K562 (cell line): ENCODE results near the gene NAA80. TPM values are rescaled to one million over a fixed set of nuclear protein-coding genes. Genes with fewer than 3 reads are reported as not detected.

Experiments
- ADNP ChIP-seq: fragments of 200-800 bp; sonication (Bioruptor generic); IDR thresholded peaks from 2 replicates; pipeline ENCODE4 v1.6.1; 2016; ENCODE audit warnings: missing genetic modification characterization, missing compliant biosample characterization
- BRCA1 ChIP-seq, 2 experiments: fragments of 450-650 bp in 1 of 2; sonication (generic) in 1 of 2; formaldehyde crosslinking in 1 of 2; IDR thresholded peaks; 2 replicates each; pipeline versions ENCODE4 v1.5.0 to v1.6.1; 2017 to 2020; ENCODE audit warnings: mild to moderate bottlenecking in 1 of 2, missing genetic modification reagents in 1 of 2
- CREM ChIP-seq: IDR thresholded peaks from 2 replicates; pipeline ENCODE4 v1.6.1; 2014; ENCODE audit warnings: antibody characterized with exemption, low read depth
- FOSL1 ChIP-seq: fragments of 200-800 bp; sonication (Bioruptor generic); conservative IDR thresholded peaks from 2 replicates; pipeline ENCODE4 v1.6.1; 2016; ENCODE audit warnings: missing genetic modification characterization, missing compliant biosample characterization
- HCFC1 ChIP-seq: IDR thresholded peaks from 2 replicates; pipeline ENCODE4 v1.6.1; 2012; ENCODE audit warnings: low read depth, low read length, improper control_type of control experiment
- HDAC3 ChIP-seq: fragments of 450-650 bp; IDR thresholded peaks from 2 replicates; pipeline ENCODE4 v1.6.1; 2018; ENCODE audit warnings: borderline replicate concordance, mild to moderate bottlenecking, moderate library complexity; ENCODE audit not compliant: partially characterized antibody
- HSF4 ChIP-seq: fragments of 250-450 bp; sonication (Bioruptor Pico); IDR thresholded peaks from 2 replicates; pipeline ENCODE4 v2.1.2; 2022; ENCODE audit warnings: mild to moderate bottlenecking, moderate library complexity, borderline replicate concordance
- MAFG ChIP-seq: fragments of 450-650 bp; conservative IDR thresholded peaks from 2 replicates; pipeline ENCODE4 v1.6.1; 2016; ENCODE audit warnings: missing genetic modification characterization, missing compliant biosample characterization
- MTF1 ChIP-seq: fragments of 250-450 bp; sonication (Bioruptor Pico); IDR thresholded peaks from 2 replicates; pipeline ENCODE4 v1.9.0; 2021; ENCODE audit warnings: moderate library complexity, mild to moderate bottlenecking, inconsistent platforms, borderline replicate concordance
- NONO ChIP-seq, 2 experiments: fragments of 200-400 bp in 1 of 2; fragments of 450-650 bp in 1 of 2; formaldehyde crosslinking in 1 of 2; IDR thresholded peaks; 2 replicates each; pipeline ENCODE4 v1.6.1; 2017; ENCODE audit warnings: low read depth in 2 of 2, mild to moderate bottlenecking in 2 of 2, moderate library complexity in 2 of 2, low read length in 1 of 2
- NR2C2 ChIP-seq, 2 experiments: fragments of 200-800 bp in 1 of 2; sonication (Bioruptor generic) in 1 of 2; sonication (generic) in 1 of 2; formaldehyde crosslinking in 1 of 2; IDR thresholded peaks; 2 replicates each; pipeline versions ENCODE4 v1.6.1 to v1.8.0; 2016 to 2022; ENCODE audit warnings: mild to moderate bottlenecking in 1 of 2, missing compliant biosample characterization in 1 of 2, missing genetic modification characterization in 1 of 2, missing genetic modification reagents in 1 of 2
- POLR3A ChIP-seq: IDR thresholded peaks from 2 replicates; pipeline ENCODE4 v1.6.1; 2011; ENCODE audit warnings: borderline replicate concordance, mild to moderate bottlenecking, moderate library complexity; ENCODE audit not compliant: insufficient read length, insufficient read depth; ENCODE audit errors: extremely low read depth
- ZBTB7A ChIP-seq: IDR thresholded peaks from 2 replicates; pipeline ENCODE4 v1.6.1; 2011; ENCODE audit warnings: low read depth, mild to moderate bottlenecking, low read length, moderate library complexity, borderline replicate concordance; ENCODE audit not compliant: control insufficient read depth
- ZNF76 ChIP-seq: fragments of 250-450 bp; sonication (Bioruptor Pico); IDR thresholded peaks from 2 replicates; pipeline ENCODE4 v1.4.0; 2020; ENCODE audit warnings: mild to moderate bottlenecking, moderate library complexity, borderline replicate concordance
- polyA plus RNA-seq, 8 experiments: library from polyadenylated mRNA; depleted of rRNA in 4 of 8; stranded (reverse) in 5 of 8; unstranded in 3 of 8; fragments of >200 nt; fragmentation: Nextera tagmentation in 2 of 8; fragmentation: Illumina TruSeq in 1 of 8; extraction: Ambion mirVana in 2 of 8; extraction: Trizol in 1 of 8; gene quantifications; 2 replicates each; pipeline versions ENCODE4 v1.2.1 to v1.2.3, GENCODE V29; 2011 to 2014; ENCODE audit warnings: inconsistent platforms in 1 of 8, missing spikeins in 1 of 8
- total RNA-seq, 7 experiments: library from RNA; depleted of rRNA in 6 of 7; stranded (reverse); fragments of >200 nt in 6 of 7; fragmentation: Illumina TruSeq in 2 of 7; extraction: Trizol in 2 of 7; gene quantifications; 2 replicates each; pipeline versions ENCODE4 v1.2.1 to v1.2.3, GENCODE V29; 2011 to 2021; ENCODE audit warnings: low replicate concordance in 1 of 7
- TF ChIP-seq, protein P1 (sequence below): sonication (generic); formaldehyde crosslinking; IDR thresholded peaks from 2 replicates; pipeline ENCODE4 v1.8.1; 2022; ENCODE audit warnings: missing genetic modification reagents
- TF ChIP-seq, protein P2 (sequence below): fragments of 450-650 bp; formaldehyde crosslinking; IDR thresholded peaks from 2 replicates; pipeline ENCODE4 v1.4.0; 2020; ENCODE audit warnings: mild to moderate bottlenecking, moderate library complexity
- TF ChIP-seq, protein P3 (sequence below): conservative IDR thresholded peaks from 2 replicates; pipeline ENCODE4 v1.6.1; 2011; ENCODE audit warnings: low read depth, mild to moderate bottlenecking, low read length; ENCODE audit not compliant: control insufficient read depth
- TF ChIP-seq, protein P4 (sequence below), 2 experiments: fragments of 450-650 bp in 1 of 2; IDR thresholded peaks; 2 replicates each; pipeline ENCODE4 v1.6.1; 2011 to 2017; ENCODE audit warnings: low read depth in 2 of 2, antibody characterized with exemption in 1 of 2, borderline replicate concordance in 1 of 2, low read length in 1 of 2, mild to moderate bottlenecking in 1 of 2, mixed read lengths in 1 of 2; ENCODE audit not compliant: control insufficient read depth in 1 of 2

Gene NAA80
- total and polyA plus RNA-seq, 9 of the 15 experiments (the other 6 are each of a cell fraction or from before 2014, with no cell fraction given) = 0.82 to 24.0 (median 8.6) TPM

DNA sequence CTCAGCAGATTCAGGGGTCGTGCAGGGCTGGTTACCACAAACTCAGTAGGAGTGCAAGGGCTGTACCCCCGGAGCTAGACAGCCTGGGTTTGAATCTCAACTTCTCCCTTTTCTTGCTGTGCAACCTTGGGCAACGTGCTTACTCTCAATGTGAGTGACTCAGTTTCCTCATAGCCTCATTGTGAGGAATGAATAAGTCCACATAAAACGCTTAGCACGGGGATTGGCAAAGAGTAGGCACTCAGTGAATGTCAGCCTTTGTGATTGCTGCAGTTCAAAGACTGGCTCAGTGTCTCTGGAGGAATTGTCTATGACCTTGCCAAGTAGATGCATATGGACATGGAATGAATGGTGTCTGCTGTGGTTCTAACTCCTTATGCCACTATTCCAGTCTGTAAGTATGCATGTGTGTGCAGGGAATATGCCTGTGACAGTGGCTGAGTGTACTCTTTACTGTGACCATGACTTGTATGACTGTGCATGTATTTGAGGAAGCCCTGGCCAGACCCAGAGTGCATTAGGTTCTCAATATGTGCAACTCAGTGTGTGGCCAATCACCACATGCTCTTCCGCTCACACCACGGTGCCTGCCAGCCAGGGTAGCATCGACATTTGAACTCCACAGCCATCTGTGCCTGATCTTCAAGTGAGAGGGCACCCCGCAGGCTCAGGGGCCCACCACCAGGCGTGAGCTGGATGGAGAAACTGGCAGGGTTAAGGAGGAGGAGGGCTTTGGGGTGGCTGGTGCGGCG is 900 bp upstream of the NAA80 start (continued):
- TF ChIP-seq, protein P1, sequence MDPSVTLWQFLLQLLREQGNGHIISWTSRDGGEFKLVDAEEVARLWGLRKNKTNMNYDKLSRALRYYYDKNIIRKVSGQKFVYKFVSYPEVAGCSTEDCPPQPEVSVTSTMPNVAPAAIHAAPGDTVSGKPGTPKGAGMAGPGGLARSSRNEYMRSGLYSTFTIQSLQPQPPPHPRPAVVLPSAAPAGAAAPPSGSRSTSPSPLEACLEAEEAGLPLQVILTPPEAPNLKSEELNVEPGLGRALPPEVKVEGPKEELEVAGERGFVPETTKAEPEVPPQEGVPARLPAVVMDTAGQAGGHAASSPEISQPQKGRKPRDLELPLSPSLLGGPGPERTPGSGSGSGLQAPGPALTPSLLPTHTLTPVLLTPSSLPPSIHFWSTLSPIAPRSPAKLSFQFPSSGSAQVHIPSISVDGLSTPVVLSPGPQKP (CRISPR knock-in tag) = no peak
- no peak for TF ChIP-seq NR2C2 (CRISPR knock-in tag; IDR thresholded peaks at IDR 0.05)
- TF ChIP-seq NR2C2 (tag; IDR thresholded peaks at IDR 0.05) = peak; percentile 45; the same call in 1 of the 2 replicates
- no peak for TF ChIP-seq HDAC3
- TF ChIP-seq, protein P2, sequence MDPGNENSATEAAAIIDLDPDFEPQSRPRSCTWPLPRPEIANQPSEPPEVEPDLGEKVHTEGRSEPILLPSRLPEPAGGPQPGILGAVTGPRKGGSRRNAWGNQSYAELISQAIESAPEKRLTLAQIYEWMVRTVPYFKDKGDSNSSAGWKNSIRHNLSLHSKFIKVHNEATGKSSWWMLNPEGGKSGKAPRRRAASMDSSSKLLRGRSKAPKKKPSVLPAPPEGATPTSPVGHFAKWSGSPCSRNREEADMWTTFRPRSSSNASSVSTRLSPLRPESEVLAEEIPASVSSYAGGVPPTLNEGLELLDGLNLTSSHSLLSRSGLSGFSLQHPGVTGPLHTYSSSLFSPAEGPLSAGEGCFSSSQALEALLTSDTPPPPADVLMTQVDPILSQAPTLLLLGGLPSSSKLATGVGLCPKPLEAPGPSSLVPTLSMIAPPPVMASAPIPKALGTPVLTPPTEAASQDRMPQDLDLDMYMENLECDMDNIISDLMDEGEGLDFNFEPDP (CRISPR knock-in tag) = no peak
- TF ChIP-seq NONO (IDR thresholded peaks at IDR 0.05; ENCODE audit: low read depth in 2 of 2, low read length in 1 of 2) = 0 out of 4 replicates have a peak, but pooled peaks of 1 of the 2 experiments have one; percentile 25
- TF ChIP-seq FOSL1 (tag) = 0 out of 2 replicates have a peak, but pooled peaks have one; percentile 25
- no peak for TF ChIP-seq ZNF76
- TF ChIP-seq BRCA1 (IDR thresholded peaks at IDR 0.05) = no peak
- no peak for TF ChIP-seq BRCA1 (CRISPR knock-in tag; IDR thresholded peaks at IDR 0.05)
- TF ChIP-seq MTF1 (CRISPR knock-in tag) = no peak
- TF ChIP-seq HSF4 (CRISPR knock-in tag) = no peak
- TF ChIP-seq, protein P3, sequence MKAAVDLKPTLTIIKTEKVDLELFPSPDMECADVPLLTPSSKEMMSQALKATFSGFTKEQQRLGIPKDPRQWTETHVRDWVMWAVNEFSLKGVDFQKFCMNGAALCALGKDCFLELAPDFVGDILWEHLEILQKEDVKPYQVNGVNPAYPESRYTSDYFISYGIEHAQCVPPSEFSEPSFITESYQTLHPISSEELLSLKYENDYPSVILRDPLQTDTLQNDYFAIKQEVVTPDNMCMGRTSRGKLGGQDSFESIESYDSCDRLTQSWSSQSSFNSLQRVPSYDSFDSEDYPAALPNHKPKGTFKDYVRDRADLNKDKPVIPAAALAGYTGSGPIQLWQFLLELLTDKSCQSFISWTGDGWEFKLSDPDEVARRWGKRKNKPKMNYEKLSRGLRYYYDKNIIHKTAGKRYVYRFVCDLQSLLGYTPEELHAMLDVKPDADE = no peak
- TF ChIP-seq, protein P4, sequence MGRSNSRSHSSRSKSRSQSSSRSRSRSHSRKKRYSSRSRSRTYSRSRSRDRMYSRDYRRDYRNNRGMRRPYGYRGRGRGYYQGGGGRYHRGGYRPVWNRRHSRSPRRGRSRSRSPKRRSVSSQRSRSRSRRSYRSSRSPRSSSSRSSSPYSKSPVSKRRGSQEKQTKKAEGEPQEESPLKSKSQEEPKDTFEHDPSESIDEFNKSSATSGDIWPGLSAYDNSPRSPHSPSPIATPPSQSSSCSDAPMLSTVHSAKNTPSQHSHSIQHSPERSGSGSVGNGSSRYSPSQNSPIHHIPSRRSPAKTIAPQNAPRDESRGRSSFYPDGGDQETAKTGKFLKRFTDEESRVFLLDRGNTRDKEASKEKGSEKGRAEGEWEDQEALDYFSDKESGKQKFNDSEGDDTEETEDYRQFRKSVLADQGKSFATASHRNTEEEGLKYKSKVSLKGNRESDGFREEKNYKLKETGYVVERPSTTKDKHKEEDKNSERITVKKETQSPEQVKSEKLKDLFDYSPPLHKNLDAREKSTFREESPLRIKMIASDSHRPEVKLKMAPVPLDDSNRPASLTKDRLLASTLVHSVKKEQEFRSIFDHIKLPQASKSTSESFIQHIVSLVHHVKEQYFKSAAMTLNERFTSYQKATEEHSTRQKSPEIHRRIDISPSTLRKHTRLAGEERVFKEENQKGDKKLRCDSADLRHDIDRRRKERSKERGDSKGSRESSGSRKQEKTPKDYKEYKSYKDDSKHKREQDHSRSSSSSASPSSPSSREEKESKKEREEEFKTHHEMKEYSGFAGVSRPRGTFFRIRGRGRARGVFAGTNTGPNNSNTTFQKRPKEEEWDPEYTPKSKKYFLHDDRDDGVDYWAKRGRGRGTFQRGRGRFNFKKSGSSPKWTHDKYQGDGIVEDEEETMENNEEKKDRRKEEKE (IDR thresholded peaks at IDR 0.05; ENCODE audit: borderline replicate concordance in 1 of 2, control insufficient read depth in 1 of 2, low read depth in 2 of 2, low read length in 1 of 2) = no peak
- no peak for TF ChIP-seq ZBTB7A
- no peak for TF ChIP-seq POLR3A
- TF ChIP-seq ADNP (tag) = no peak
- TF ChIP-seq MAFG (tag) = peak; percentile 55; the same call in 1 of the 2 replicates
- TF ChIP-seq HCFC1 = no peak
- TF ChIP-seq CREM = 0 out of 2 replicates have a peak, but pooled peaks have one; percentile 4
